Measurements from ENCODE around the gene BMP5.

The BMP5 gene

GRCh38 chr6:55872866-55873265 is 2.5 kb downstream of the BMP5 start:
- no peak for DNase-seq (ENCODE audit: low spot score)

DNA sequence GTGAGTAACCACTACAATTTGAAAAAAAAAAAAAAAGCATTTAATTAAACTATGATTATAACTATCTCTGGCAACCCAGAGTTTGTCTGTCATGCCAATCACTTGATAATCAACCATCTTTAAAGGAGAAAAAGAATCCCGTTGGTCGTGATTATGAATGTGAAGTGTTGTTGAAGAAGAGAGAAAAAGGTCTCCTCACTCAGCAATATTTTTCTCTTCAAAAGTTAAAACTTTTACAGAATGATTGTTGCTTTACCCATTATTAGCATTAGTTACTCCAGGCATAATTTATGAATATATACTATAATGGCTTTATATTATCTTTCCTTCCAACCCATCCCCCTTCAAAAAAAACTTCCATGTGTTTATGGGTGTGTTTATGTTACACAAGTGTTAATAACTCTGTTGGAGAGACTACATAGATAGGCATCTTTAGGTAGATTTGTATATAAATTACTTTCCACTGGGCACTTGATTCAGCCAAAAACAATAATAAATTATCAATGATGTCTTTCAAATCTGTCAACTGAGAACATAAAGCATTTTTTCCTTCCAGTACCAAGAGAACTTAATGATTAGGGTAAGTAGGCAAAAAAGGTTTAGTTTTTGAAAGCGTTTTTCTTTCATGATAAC is 5.1 kb downstream of the BMP5 start:
- DNase-seq (ENCODE audit: low spot score): no peak

DNA sequence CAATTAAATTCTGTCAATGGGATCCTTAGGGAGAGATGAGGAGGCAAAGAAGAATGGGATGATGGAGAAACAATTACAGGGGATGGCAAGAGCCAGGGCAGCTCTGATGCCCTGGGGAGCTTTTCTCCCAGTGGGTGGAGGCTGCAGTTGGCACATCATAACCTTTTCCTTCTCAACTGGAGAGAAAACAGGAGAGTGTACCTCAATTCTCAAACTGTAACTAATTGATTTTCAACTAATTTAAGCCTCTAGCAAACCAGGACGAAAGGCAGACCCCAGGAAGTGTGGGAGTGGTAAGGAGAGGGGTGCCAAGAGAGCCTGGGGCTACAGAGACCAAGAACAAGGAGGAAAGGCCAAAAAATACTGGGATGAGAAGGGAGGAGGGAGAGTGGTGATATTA is 5.7 kb downstream of the BMP5 start:
- DNase-seq (ENCODE audit: low spot score): no peak

DNA sequence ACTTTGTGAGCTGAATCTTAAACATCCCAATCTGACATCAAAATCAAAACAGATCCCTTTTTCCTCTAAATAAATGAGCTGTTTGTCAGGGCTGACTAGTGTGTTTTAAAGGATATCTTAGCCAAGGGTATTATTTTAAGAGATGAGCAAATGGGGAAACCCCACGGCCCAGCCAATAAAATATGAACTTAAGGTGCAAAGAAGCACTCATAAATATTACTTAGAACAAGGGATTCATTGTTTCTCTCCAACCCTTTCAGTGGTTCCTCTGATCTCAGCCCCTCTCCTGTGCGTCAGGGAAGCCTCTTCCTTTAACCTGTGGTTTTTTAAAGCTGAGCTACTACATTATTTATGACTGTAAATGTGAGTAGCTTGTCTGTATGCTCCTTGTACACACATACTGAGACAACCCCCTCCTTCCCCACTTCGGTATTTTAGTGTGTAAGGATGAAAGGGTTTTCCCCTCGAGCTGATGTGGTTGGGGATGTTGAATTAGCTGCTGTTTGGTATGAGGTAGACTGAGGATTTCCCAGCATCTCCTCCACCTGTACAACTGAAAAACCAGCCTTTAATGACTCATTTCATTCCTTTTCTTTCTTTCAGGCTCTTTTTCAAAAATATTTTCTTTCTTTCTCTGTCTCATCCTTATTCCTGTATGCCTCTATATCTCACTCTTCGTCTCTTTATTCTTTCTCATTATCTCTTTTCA is 6.5 kb downstream of the BMP5 start:
- no peak for DNase-seq (ENCODE audit: low spot score)

GRCh38 chr6:55868176-55868575 is 7.2 kb downstream of the BMP5 start:
- DNase-seq (ENCODE audit: low spot score): no peak

DNA sequence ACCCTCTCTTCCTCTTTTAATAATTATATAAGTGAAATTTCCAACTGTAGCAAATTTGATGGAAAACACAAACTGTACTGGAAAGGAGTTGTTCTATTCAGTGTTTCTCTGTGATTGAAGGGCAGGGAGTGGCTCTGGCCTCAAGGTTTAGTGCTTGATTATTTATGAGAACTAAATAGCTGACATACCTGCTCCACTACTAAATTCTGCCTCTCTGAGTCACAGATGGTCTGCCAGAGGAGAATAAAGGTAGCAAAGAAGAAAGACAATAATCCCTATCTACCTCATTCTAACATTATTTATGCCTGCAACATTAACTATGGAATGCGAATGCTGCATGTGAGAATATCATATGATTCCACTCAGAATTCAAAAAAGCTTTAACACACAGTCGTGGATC is 9.3 kb downstream of the BMP5 start:
- DNase-seq (ENCODE audit: low spot score): no peak

DNA sequence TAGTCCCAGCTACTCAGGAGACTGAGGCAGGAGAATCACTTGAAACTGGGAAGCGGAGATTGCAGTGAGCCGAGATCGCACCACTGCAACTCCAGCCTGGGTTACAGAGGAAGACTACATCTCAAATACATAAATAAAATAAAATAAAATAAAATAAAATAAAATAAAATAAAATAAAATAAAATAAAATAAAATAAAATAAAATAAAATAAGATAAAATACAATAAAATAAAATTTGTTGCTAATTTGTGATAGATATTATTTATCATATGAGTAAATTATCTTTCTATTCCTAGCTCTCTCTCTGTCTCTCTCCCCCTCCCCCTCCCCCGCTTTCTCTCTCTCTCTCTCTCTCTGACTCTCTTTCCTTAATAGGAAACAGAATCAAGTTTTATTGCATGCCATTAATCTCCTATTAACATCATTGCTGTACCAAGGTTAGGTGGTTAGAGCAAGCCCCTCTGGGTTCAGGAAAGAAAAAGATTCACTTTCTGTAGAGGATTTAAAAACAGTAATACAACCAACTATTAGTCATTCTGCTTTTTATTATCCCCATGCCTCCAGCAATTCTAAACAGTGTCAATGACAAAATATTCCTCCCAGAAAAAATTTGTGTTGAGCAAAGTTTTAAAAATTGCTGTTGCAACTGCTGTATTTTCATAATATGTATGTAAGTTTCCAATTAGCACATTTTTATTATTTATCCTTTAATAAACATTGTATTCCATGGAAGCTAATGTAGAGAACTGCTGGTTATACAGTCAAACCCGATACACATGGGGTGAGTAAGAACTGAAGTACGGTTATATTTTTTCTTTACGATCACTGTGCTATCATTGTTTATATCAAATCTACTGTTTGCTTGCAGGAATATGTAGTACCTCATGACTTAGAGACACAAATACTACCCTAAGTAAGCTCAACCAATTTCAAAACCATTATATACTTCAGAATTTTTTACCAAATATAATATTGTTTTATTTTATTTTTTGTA is 22.1 kb downstream of the BMP5 start:
- DNase-seq (ENCODE audit: low spot score): no peak

DNA sequence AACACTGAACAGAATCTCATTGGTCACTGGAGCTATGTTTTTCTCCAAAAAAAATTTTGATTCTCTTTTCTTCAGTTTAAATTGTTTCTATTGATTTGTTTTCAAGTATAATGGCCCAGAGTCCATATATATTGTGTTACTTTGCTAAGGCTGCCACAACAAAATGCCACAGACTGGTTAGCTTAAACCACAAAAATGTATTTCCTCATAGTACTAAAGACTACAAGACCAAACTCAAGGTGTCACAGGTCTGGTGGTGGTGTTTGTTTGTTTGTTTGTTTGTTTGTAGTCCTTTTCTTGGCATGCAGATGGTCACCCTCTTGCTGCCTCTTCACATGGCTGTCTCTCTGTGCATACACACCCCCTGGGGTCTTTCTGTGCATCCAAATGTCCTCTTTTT is 34.0 kb downstream of the BMP5 start:
- no peak for DNase-seq (ENCODE audit: low spot score)

- DNase-seq (ENCODE audit: low spot score): no peak
Measured at GRCh38 chr6:55839080-55839479, 36.3 kb downstream of the BMP5 start.

DNA sequence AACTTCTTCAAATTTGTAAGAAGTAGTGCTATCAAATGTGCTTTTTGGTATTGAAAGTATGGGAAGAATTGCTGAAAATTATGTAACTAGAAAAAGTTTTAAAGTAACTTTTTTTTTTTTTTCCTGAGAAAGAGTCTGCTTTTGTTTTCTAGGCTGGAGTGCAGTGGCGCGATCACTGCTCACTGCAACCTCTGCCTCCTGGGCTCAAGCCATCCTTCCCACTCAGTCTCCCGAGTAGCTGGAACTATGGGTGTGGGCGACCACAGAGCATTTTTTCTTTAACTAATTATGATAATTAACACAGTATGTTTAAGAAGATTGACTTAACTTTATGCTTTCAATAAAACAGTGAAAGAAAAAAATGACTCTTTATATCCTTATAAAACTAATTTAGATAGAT is 38.4 kb downstream of the BMP5 start:
- DNase-seq (ENCODE audit: low spot score): no peak

GRCh38 chr6:55836481-55836880 is 38.9 kb downstream of the BMP5 start:
- no peak for DNase-seq (ENCODE audit: low spot score)

- DNase-seq (ENCODE audit: low spot score): no peak
Measured at GRCh38 chr6:55835220-55835619, 40.2 kb downstream of the BMP5 start.

- no peak for DNase-seq (ENCODE audit: low spot score)
Measured at GRCh38 chr6:55833284-55833683, 42.1 kb downstream of the BMP5 start.

GRCh38 chr6:55827818-55828522 is 47.4 kb downstream of the BMP5 start:
- no peak for DNase-seq (ENCODE audit: low spot score)

- DNase-seq (ENCODE audit: low spot score): no peak
Measured at GRCh38 chr6:55826941-55827340, 48.4 kb downstream of the BMP5 start.

DNA sequence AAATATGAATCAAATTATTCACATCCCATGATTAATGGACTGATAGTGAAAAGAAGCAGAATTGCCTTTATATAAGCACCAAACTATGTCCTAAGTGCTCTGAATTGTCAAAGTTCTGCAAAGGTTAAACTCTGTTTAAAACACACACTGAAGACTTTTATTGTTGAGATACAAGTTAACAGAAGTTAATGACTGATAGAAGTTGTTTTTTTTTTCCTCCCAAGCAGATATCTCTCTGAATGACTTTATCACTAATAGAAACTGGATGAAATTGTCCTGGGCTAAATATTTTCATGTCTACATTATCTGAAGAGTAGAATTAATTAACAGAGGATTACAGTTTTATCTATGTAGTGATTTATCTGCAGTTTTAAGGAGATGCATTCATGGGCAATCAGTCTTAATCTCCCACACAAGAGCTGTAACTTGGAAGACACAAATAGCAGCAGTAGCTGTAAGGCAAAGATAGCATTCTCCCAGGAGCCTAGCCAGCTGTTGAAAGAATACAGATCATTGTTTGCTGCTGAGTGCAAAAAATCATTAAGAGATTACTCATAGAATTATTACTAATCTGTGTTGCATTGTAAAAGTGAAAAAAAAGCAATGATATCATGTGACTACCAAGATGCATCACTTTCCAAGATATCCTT is 49.9 kb downstream of the BMP5 start:
- peak; percentile 47 for DNase-seq (ENCODE audit: low spot score)

GRCh38 chr6:55822815-55823214 is 52.6 kb downstream of the BMP5 start:
- no peak for DNase-seq (ENCODE audit: low spot score)

DNA sequence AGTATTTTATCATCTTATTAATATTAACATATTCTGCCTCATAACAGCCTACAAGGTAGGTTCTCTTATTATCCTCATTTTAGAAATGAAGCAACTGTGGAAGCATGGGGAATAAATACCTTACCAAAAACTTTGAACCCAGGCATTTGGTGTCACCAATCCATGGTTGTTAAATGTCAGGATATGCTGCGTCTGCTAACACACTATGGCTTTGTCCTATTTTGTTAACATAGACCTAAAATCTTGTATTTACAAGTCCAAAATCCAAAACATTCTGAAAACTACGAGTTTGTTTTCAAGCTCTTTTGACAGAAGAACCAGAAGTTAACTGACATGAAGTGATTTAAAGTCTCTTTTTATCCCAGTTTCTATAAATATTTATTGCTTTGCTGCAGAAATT is 53.4 kb downstream of the BMP5 start:
- no peak for DNase-seq (ENCODE audit: low spot score)

DNA sequence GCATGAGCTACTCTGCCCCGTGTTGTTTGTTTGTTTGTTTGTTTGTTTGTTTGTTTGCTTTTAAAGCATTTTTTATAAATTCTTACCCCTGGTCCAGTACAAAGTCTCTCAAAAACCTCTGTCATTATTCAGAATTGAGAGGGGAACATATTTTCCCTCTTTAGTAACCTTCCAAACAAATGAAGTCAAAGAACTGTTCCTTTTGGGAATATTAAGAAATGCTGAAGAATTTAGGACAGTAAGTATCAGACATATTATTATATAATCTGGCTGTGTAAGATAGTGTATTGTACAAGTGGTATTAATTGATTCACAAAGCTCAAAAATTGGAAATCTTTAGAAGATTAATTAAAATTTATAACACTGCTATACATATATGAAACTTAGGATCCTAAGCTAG is 54.7 kb downstream of the BMP5 start:
- no peak for DNase-seq (ENCODE audit: low spot score)

- no peak for DNase-seq (ENCODE audit: low spot score)
Measured at GRCh38 chr6:55819811-55820210, 55.6 kb downstream of the BMP5 start.

- no peak for DNase-seq (ENCODE audit: low spot score)
Measured at GRCh38 chr6:55818482-55818881, 56.9 kb downstream of the BMP5 start.

DNA sequence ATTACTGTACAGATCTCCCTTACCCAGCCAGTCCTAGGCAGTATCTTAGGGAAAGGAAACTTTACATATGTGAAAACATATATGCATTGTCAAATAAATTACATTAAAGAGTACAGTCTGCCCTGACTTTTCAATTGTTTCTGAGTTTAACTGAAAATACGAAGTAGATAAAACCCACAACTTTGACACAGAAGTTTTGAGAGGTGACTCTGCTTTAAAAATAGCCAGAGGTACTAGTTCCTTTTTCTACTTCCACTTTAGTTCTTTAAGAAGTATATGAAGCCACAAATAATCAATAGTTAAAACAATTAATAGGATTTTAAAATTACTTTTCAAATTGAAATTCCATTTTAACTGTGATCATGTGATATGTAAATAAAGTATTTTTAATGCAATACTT is 62.9 kb downstream of the BMP5 start:
- no peak for DNase-seq (ENCODE audit: low spot score)

All from RKO (cell line).